Superior temporal gyrus (tissue), 1 donor: Measurements from ENCODE around the gene KIF13A.

Experiments used
- DNase-seq: peaks from one replicate; pipeline ENCODE4 v3.0.0-alpha.2; 2016; ENCODE audit errors: extremely low spot score

KIF13A gene

DNA sequence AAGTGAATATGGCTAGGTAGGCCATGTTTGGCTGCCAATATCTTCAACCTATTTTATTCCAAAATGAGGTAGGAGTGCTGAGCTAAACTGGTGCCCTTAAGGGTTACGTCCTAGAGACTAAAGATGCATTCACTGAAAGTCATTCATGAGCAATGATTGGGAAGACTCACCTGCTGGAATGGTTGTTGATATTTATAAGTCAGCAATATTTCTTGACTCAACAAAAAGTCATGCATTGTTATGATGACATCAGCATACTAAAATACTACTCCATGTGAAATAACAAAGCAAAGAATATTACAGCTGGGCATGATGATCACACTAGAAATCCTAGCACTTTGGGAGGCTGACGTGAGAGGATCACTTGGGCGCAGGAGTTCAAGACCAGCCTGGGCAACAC lies 263.1 kb downstream of the KIF13A start:
- no peak for DNase-seq

DNA sequence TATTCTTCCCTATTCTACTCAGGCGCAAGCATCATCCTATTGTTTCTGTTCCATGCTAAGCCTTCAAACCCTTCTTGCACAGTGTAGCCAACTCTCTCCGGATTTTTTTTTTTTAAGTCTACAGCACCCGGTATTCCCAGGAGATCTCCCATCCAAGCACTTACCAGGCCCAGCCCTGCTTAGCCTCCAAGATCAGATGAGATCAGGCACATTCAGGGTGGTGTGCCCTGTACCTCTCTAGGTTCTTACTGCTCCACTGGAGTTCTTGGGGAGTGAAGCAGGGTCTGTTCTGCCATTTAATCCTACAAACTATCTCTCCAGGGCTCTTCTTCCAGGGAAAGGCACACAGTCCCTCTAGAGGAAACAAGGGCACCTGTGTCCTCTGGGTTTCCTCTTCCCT lies 265.8 kb downstream of the KIF13A start:
- no peak for DNase-seq

DNA sequence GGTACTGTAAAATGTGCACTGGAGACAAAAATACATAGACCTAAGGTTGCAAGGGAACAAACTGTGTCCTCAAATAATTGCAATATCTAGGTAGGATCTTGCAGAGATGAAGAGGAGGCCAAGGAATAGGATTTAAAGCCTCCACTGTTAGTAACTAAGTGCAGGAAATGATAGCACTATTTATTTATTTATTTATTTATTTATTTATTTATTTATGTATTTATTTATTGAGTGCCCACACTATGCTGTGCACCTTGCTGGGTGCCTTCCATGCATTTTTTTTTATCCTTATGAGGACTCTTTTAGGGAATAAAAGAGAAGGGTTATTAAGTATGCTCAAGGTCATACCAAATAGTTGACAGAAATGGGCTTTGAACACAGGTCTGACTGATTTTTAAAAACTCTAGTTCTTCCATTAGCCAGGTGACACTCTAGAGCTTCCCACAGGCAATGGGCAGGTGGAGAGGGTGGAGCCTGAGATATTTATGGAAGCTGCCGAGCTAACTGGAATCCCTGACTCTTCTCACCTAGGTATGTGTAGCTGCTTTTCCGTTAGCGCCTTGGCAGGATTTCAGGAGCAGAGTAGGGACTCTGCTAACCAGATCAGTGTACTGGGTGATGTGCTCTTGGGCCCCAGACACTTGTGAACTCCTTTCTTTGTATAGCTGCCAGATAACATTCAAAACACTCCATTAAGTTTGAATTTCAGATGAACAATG lies 268.0 kb downstream of the KIF13A start:
- DNase-seq: no peak

DNA sequence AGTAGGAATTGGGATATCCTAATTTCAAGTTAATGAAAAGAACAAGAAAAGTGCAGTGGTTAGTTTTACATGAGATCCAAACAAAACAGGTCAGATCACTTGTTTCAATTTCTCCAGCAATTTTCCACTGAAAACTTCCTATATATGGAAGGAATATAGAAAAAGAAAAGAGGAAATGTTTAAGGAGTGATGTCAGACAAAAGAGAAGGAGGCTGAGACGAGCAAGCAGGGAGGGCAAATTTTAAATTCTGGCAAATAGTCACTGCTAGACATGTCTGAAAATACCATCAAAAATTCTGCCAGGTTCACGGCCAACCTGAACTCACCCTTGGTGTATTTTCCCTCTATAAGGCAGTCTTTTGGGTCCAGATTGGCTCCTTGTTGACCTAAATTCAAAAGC lies 271.2 kb downstream of the KIF13A start:
- DNase-seq: no peak

DNA sequence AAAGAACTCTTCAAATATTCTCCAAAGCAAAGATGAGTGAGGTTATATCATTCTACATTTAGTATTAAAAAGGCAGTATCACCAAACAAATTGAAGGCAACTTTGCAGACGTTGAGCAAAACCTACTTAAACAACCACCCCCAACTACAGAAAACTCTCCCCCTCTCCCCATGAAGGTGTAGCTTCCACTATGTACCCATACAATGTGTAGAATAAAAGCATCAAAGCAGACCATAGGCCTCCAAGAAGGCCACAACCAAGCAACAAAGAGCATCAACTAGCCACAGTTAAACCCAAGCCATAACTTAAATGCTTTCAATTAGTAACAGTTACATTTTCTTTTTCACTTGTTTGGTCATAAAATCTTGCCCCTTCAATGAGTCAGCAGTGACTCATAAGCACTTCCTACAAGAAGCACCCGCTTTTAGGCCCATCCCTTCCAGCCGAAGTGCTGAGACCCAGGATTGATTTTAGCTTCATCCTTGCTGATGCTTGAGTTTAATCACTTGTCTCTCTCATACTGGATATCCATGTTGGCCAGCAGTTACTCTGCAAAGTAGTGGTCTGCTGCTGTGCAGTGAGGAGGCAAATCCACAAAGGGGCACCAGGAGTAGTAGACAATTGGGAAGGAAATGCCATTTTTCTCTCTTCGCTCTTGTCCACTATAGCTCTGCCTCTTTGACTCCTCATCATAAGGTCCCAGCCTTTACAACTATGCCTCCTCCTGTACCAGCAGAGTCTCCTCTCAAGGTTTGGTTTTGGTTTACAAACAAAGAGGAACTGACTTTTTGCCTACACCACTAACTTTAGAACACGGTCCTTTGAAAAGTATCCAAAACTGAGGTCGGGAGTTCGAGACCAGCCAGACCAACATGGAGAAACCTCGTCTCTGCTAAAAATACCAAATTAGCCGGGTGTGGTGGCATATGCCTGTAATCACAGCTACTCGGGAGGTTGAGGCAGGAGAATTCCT lies 272.3 kb downstream of the KIF13A start:
- DNase-seq: no peak

DNA sequence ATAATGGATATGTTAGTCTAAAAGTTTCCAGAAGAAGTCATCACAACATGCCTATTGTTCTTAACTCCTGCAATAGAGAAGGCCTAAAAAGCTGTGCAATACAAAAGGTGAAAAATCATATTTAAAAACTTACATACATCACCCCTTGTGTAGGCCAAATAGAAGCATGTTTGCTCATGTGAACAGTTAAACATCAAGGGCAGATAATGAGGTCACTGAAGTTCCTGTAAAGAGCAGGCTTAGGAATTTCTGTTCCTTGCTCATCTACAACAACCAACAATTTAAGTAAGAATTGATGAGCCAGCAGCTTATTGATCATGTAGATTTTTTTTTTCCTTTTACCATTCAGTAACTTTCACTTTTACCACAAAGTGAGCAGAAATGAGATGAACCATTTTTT lies 273.3 kb downstream of the KIF13A start:
- DNase-seq: no peak

DNA sequence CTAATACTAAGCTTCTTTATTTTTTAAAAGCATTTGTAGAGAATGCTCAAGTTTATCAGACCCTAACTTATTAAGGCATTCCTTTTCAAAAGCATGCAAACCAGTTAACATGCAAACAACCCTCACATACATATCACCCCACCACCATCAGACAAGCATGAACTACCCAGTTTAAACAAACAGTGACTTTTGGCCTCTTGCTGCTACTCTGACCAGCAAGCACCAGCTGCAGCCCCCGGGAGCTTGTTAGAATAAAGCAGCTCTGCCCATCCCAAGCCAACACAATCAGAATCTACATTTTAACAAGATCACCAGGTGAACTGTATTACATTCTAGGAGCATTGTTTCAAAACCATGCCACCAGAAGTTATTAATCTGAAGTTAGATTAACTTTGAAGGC lies 274.9 kb downstream of the KIF13A start:
- no peak for DNase-seq

DNA sequence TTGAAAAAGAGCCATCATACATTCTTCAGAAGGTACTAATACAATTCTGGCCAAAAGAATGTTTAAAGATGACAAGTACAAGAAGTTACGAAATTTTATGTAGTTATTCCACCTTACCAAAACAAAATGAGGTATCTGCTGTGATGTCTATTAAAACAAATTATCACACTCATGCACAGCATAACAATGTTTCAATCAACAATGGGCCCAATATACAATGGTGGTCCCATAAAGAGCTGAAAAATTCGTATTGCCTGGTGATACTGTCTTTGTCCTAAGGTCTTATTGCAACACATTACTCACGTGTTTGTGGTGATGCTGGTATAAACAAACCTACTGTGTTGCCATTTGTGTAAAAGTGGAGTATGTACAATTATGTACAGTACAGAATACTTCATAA lies 277.1 kb downstream of the KIF13A start:
- DNase-seq: no peak

DNA sequence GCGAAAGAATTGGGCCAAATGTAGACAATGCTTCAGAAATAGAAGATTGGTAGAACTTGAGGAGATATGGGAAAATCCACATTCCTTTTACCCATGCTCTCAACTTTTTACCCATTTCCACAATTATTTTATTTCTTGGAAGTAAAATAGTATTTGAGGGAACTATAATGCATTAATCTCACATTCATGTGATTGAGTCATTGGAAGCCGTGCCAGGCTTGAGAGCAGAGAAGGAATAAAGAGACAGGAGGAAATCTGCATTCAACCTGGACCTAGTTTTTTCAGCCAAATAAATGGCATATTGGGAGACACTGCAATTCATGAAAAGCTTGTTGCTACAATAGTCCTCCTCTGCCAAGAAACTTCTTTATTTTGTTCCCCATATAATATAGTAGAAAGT lies 278.0 kb downstream of the KIF13A start:
- no peak for DNase-seq
